GM13977 (cell line): ENCODE results near the gene PLD1.

Experiments used
- DNase-seq: peaks from one replicate; pipeline ENCODE4 v3.0.0; 2012; ENCODE audit warnings: low spot score
- CTCF ChIP-seq: IDR thresholded peaks from 2 replicates; pipeline ENCODE4 v1.5.1; 2012; ENCODE audit warnings: mild to moderate bottlenecking, control low read depth; ENCODE audit not compliant: insufficient read depth; ENCODE audit errors: extremely low read depth, missing control alignments
- in situ Hi-C: fragments of 300-500 bp; cut with MboI; formaldehyde crosslinking; loops from one replicate; pipeline ENCODE4 v1.12.0; 2022; ENCODE audit warnings: low sequenced_read_pairs, low pct_unique_long_range_greater_than_20kb, mixed read lengths, inconsistent platforms; ENCODE audit not compliant: unreplicated experiment

The PLD1 gene

GRCh38 chr3:171812811-171813210 is 2.5 kb upstream of the PLD1 start:
- no peak for DNase-seq
- TF ChIP-seq CTCF, result no peak
- in situ Hi-C loops, result no loop called here

- in situ Hi-C loops, result no loop called here
- no peak for DNase-seq
- TF ChIP-seq CTCF, result no peak
Observed at GRCh38 chr3:171811913-171812335, 1.6 kb upstream of the PLD1 start.

GRCh38 chr3:171811295-171811912 is 1.1 kb upstream of the PLD1 start:
- peak; percentile 25 for DNase-seq
- no peak for TF ChIP-seq CTCF
- in situ Hi-C loops, result no loop called here

- DNase-seq, result no peak
- in situ Hi-C loops, result no loop called here
- no peak for TF ChIP-seq CTCF
Observed at GRCh38 chr3:171810629-171811294, 479 bp upstream of the PLD1 start.

- TF ChIP-seq CTCF, result no peak
- in situ Hi-C loops, result no loop called here
- DNase-seq, result peak; percentile 72
Observed at GRCh38 chr3:171809611-171809860, 747 bp downstream of the PLD1 start.

- in situ Hi-C loops, result no loop called here
- DNase-seq, result no peak
- no peak for TF ChIP-seq CTCF
Observed at GRCh38 chr3:171807806-171808205, 2.5 kb downstream of the PLD1 start.

- in situ Hi-C loops, result no loop called here
- no peak for TF ChIP-seq CTCF
- no peak for DNase-seq
Observed at GRCh38 chr3:171807129-171807675, 3.1 kb downstream of the PLD1 start.
